ENCODE measurements around the gene DENND6A.
"Not testable (repeated sequence)": the region's sequence is repeated elsewhere in the genome, so short reads cannot be mapped to it uniquely, and the experiment has no call there.

DENND6A gene

DNA sequence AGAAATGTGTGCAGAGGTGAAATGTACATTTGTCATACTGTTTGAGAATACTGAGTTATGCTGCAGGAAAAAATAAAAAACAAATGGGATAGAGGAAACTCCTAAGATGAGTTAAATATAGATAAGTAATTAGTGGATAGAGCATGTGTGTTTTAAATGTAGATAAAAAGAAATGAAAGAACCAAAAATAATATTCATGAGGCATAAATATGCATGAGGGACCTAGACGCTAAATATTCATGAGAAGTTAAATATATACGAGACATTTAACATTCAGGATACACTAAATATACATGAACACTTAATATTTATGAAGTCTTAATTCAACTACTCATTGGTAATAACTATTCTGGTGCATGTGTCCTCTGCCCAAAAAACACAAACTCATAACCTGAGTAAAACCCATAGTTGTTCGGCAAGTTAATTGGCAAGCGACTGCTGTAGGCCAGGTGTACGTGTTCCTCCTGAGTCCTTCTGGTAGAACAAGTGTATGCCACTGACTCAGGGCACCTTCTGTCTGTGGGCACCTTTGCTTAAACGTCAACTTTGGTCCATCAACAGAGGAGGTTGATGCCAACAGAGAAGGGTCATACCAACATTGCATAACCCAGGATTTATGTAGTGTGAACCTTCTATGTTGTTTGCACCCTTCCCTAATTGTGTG lies 24.5 kb upstream of the DENND6A start:
- no peak for DNase-seq (ENCODE audit: low read depth)
- H3K4me3 ChIP-seq (ENCODE audit: low read depth, low read length) = no peak overlapping the region
- TF ChIP-seq, protein P1, sequence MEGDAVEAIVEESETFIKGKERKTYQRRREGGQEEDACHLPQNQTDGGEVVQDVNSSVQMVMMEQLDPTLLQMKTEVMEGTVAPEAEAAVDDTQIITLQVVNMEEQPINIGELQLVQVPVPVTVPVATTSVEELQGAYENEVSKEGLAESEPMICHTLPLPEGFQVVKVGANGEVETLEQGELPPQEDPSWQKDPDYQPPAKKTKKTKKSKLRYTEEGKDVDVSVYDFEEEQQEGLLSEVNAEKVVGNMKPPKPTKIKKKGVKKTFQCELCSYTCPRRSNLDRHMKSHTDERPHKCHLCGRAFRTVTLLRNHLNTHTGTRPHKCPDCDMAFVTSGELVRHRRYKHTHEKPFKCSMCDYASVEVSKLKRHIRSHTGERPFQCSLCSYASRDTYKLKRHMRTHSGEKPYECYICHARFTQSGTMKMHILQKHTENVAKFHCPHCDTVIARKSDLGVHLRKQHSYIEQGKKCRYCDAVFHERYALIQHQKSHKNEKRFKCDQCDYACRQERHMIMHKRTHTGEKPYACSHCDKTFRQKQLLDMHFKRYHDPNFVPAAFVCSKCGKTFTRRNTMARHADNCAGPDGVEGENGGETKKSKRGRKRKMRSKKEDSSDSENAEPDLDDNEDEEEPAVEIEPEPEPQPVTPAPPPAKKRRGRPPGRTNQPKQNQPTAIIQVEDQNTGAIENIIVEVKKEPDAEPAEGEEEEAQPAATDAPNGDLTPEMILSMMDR (IDR thresholded peaks at IDR 0.05; ENCODE audit: low read depth, low read length, missing control alignments) = no peak
- in situ Hi-C loops (cut with HindIII; ENCODE audit: low sequenced_read_pairs) = no loop called here

DNA sequence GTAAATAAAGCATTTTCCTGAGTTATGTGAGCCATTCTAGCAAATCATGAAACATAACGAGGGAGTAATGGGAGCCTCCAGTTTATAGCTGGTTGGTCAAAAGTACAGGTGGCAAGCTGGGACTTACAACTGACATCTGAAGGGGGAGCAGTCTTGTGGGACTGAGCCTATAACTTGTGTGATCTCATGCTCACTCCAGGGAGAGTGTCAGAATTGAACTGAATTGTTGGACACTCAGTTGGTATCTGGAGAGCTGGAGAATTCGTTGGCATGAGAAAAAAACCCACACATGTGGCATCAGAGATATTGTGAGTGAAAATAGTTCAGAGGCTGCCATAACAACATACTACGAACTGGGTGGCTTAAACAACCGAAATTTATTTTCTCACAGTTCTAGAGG lies 22.8 kb upstream of the DENND6A start:
- no peak for DNase-seq (ENCODE audit: low read depth)
- in situ Hi-C loops (cut with HindIII; ENCODE audit: low sequenced_read_pairs) = no loop called here
- TF ChIP-seq, protein P1 (IDR thresholded peaks at IDR 0.05; ENCODE audit: low read depth, low read length, missing control alignments) = no peak
- H3K4me3 ChIP-seq (ENCODE audit: low read depth, low read length) = no peak overlapping the region

DNA sequence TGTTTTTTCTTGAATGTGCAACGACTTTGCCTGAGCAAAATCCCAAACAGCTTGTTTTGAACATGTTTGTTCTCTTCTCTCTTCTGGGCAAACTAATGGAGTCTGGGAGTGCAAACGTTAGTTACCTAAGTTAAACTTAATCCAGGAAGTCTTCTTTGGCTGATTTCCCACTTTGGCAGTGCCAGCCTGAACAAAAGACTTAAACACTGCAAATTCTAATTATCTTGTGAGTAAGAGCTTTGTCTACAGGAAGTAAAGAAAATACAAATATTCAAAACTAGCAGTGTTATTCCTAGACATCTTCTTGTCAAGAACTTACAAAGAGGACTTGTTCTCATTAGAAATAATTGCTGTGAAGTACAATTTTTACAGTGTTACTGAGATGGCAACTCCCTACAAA lies 16.7 kb upstream of the DENND6A start:
- TF ChIP-seq, protein P1 (IDR thresholded peaks at IDR 0.05; ENCODE audit: low read depth, low read length, missing control alignments) = no peak
- H3K4me3 ChIP-seq (ENCODE audit: low read depth, low read length) = no peak overlapping the region
- in situ Hi-C loops (cut with HindIII; ENCODE audit: low sequenced_read_pairs) = no loop called here
- DNase-seq (ENCODE audit: low read depth) = no peak

DNA sequence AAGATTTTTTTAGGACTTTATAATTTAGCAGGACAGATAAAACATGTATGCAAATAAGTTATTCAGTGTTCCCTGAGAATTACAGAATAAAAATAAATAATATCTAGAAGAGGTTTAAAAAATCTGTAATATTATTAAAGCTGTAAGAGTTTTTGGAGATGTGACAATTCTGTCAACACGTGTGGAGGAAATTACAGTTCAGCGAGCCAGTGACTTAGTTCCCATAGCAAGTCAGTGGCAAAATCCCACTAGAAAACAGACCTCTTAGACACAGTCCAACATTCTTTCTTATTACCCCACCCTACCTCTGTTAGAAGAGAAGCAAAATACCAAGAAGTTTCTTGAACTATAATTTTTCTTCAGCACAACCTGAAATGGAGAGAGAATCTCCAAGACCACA lies 16.2 kb upstream of the DENND6A start:
- TF ChIP-seq, protein P1 (IDR thresholded peaks at IDR 0.05; ENCODE audit: low read depth, low read length, missing control alignments) = no peak
- no peak overlapping the region for H3K4me3 ChIP-seq (ENCODE audit: low read depth, low read length)
- in situ Hi-C loops (cut with HindIII; ENCODE audit: low sequenced_read_pairs) = no loop called here
- no peak for DNase-seq (ENCODE audit: low read depth)

DNA sequence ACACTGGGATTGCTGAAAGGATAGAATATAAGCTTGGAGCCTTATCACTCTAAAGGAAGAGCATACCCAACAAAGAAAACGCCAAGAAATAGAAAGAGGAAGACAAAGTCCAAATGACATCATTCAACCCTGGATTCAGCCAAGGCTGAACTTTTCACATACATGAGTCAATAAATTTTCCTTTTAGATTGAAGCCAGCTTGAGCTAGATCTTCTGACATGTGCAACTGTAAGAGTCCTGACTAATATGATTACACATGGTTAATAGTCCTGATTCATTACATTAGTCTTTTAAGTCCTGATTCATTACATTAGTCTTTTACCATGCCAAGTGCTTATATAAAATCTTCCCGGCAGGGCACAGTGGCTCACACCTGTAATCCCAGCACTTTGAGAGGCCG lies 13.6 kb upstream of the DENND6A start:
- no peak for DNase-seq (ENCODE audit: low read depth)
- TF ChIP-seq, protein P1 (IDR thresholded peaks at IDR 0.05; ENCODE audit: low read depth, low read length, missing control alignments) = no peak
- no peak overlapping the region for H3K4me3 ChIP-seq (ENCODE audit: low read depth, low read length)
- in situ Hi-C loops (cut with HindIII; ENCODE audit: low sequenced_read_pairs) = no loop called here

DNA sequence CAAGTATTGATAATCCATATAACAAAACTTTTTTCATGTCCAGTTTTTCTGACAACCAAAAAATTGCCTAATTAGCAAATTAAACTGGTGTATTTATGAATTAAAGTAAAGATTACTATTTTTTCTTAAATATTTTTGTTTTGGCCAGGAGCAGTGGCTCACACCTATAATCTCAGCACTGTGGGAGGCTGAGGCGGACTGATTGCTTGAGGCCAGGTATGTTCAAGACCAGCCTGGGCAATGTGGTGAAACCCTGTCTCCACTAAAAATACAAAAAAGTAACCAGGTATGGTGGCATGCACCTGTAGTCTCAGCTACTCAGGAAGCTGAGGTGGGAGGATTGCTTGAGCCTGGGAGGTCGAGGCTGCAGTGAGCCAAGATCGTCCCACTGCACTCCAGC lies 12.5 kb upstream of the DENND6A start:
- in situ Hi-C loops (cut with HindIII; ENCODE audit: low sequenced_read_pairs); H3K4me3 ChIP-seq (ENCODE audit: low read depth, low read length); DNase-seq (ENCODE audit: low read depth): not testable (repeated sequence)

DNA sequence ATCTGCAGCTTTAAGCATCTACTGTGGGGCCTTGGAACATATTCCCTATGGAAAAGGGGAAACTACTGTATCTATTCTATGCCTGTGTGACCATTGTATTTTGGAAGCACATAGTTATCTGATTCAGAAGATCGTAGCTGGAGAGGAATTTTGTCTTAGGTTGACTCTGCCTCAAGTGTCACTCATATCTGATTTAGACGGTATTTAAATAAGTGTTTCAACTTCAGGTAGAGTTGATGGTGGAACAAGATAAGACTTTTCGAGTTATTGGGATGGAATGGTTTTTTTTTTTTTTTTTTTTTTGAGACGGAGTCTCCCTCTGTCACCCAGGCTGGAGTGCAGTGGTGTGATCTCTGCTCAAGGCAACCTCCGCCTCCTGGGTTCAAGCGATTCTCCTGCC lies 8.9 kb upstream of the DENND6A start:
- in situ Hi-C loops (cut with HindIII; ENCODE audit: low sequenced_read_pairs) = no loop called here
- DNase-seq (ENCODE audit: low read depth) = no peak
- TF ChIP-seq, protein P1 (IDR thresholded peaks at IDR 0.05; ENCODE audit: low read depth, low read length, missing control alignments) = no peak
- H3K4me3 ChIP-seq (ENCODE audit: low read depth, low read length) = no peak overlapping the region

Data from astrocyte of the cerebellum (primary cell).